CD4-positive, alpha-beta T cell (primary cell): Measurements from ENCODE around the gene NPAS3. TPM values are rescaled to one million over a fixed set of nuclear protein-coding genes. Genes with fewer than 3 reads are reported as not detected.

Source experiments
- ATAC-seq: fragments of 200-7000 bp; cut with Tn5 transposase; one replicate; pipeline ENCODE4 v1.10.0; 2022; ENCODE audit warnings: mild to moderate bottlenecking; ENCODE audit not compliant: poor library complexity
- CTCF ChIA-PET: fragments of 350-600 bp; sonication (Branson Sonifier 250); formaldehyde crosslinking; loops from one replicate; lab custom pipeline; 2021; ENCODE audit warnings: antibody characterized with exemption, inconsistent platforms; lab: Charles Lee
- POLR2A ChIA-PET: fragments of 350-600 bp; sonication (Branson Sonifier 250); formaldehyde crosslinking; loops from one replicate; lab custom pipeline; 2021; ENCODE audit warnings: antibody characterized with exemption, inconsistent platforms; lab: Charles Lee
- DNase-seq, 14 experiments: peaks; one replicate each; pipeline ENCODE4 v3.0.0-alpha.2; 2013 to 2020; ENCODE audit warnings: mixed read lengths in 2 of 14
- H3K27ac ChIP-seq, 2 donors: one replicate each; pipeline versions ENCODE4 v1.5.1 to v1.7.0; 2013; ENCODE audit warnings: low read length in 2 of 2, low read depth in 1 of 2, mild to moderate bottlenecking in 1 of 2
- H3K27me3 ChIP-seq, 2 experiments: 1 replicate in 1 of 2; 2 replicates in 1 of 2; pipeline versions ENCODE4 v1.6.1 to v1.7.0; 2013; ENCODE audit warnings: low read length in 2 of 2, control low read depth in 1 of 2, mild to moderate bottlenecking in 1 of 2, moderate library complexity in 1 of 2; ENCODE audit not compliant: insufficient read depth in 2 of 2, control insufficient read depth in 1 of 2
- H3K36me3 ChIP-seq: one replicate; pipeline ENCODE4 v1.6.1; 2013; ENCODE audit warnings: low read length, control low read depth; ENCODE audit not compliant: insufficient read depth
- H3K4me1 ChIP-seq: one replicate; pipeline ENCODE4 v1.6.1; 2013; ENCODE audit warnings: low read length, control low read depth; ENCODE audit not compliant: insufficient read depth
- H3K4me3 ChIP-seq: one replicate; pipeline ENCODE4 v1.5.1; 2013; ENCODE audit warnings: mild to moderate bottlenecking, low read length, moderate library complexity
- H3K9me3 ChIP-seq, 2 experiments: 1 replicate in 1 of 2; 2 replicates in 1 of 2; pipeline versions ENCODE4 v1.6.1 to v1.7.0; 2013; ENCODE audit warnings: low read length in 2 of 2, mild to moderate bottlenecking in 2 of 2, control low read depth in 1 of 2, moderate library complexity in 1 of 2; ENCODE audit not compliant: control insufficient read depth in 1 of 2, insufficient read depth in 1 of 2
- H3K27ac Mint-ChIP-seq: one replicate; pipeline ENCODE4 v1.8.0; 2020; ENCODE audit warnings: mixed read lengths
- H3K27me3 Mint-ChIP-seq: one replicate; pipeline ENCODE4 v1.8.0; 2021; ENCODE audit warnings: mixed read lengths
- H3K36me3 Mint-ChIP-seq: one replicate; pipeline ENCODE4 v1.8.0; 2021; ENCODE audit warnings: low read depth, mixed read lengths
- H3K4me1 Mint-ChIP-seq: one replicate; pipeline ENCODE4 v1.8.0; 2021; ENCODE audit warnings: low read depth, mixed read lengths
- H3K4me3 Mint-ChIP-seq: one replicate; pipeline ENCODE4 v1.8.0; 2020; ENCODE audit warnings: mild to moderate bottlenecking, mixed read lengths
- H3K9me3 Mint-ChIP-seq: one replicate; pipeline ENCODE4 v1.8.0; 2020; ENCODE audit warnings: mixed read lengths
- intact Hi-C, 2 experiments: fragments of 100-400 bp; cut with DNase I in 1 of 2; cut with micrococcal nuclease in 1 of 2; formaldehyde crosslinking; loops; one replicate each; pipeline versions ENCODE4 v1.15.1 to v1.9.0; 2023 to 2025; cut with DNase I, micrococcal nuclease
- total RNA-seq, 174 experiments: library from RNA in 2 of 174; stranded (reverse) in 2 of 174; gene quantifications; one replicate each; pipeline ENCODE4 v1.2.3 and lab custom pipeline; 2021 to 2026
- TF ChIP-seq, protein P1 (sequence below): fragments of 200-600 bp; IDR thresholded peaks from one replicate; pipeline ENCODE4 v1.8.0; 2022; ENCODE audit warnings: antibody characterized with exemption, mild to moderate bottlenecking

Gene NPAS3
- total RNA-seq, 2 experiments from 2014 or later, result not detected

DNA sequence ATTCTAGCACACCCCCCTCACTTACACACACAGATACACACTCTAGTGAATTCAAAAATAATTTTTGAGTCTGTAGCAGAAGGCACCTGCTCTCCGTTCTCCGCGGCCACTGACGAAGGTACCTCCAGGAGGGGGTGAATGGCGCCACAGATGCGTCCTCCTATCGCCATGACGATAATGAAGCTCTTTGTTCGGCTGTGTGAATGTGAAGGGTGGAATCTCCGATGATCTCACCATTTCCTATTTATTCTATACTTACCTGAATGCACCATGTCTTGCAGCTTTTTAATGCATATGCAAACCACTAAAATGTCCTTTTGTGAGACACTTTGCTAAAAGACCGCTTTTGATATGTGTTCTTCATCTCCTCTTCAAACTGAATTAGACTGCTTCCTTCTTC lies 849.5 kb downstream of the NPAS3 start:
- no peak overlapping the region for H3K4me3 ChIP-seq
- no peaks in the 10 kb centered on the region for H3K9me3 ChIP-seq
- POLR2A ChIA-PET, result no interaction called here
- Mint-ChIP-seq H3K4me3 (no peak overlapping the region), H3K9me3 (no peaks in the 10 kb centered on the region), H3K36me3 (no peaks in the 10 kb centered on the region), H3K27me3 (peaks cover 34% of the 10 kb centered on the region), H3K27ac (no peak overlapping the region), H3K4me1 (peaks cover 20% of the 10 kb centered on the region)
- H3K36me3 ChIP-seq, result no peaks in the 10 kb centered on the region
- peaks cover 0 to 5% of the 10 kb centered on the region in 2 experiments for H3K27me3 ChIP-seq
- DNase-seq (no peak), ATAC-seq (no peak)
- CTCF ChIA-PET, result no interaction called here
- intact Hi-C loops, result no loop called here
- TF ChIP-seq, protein P1, sequence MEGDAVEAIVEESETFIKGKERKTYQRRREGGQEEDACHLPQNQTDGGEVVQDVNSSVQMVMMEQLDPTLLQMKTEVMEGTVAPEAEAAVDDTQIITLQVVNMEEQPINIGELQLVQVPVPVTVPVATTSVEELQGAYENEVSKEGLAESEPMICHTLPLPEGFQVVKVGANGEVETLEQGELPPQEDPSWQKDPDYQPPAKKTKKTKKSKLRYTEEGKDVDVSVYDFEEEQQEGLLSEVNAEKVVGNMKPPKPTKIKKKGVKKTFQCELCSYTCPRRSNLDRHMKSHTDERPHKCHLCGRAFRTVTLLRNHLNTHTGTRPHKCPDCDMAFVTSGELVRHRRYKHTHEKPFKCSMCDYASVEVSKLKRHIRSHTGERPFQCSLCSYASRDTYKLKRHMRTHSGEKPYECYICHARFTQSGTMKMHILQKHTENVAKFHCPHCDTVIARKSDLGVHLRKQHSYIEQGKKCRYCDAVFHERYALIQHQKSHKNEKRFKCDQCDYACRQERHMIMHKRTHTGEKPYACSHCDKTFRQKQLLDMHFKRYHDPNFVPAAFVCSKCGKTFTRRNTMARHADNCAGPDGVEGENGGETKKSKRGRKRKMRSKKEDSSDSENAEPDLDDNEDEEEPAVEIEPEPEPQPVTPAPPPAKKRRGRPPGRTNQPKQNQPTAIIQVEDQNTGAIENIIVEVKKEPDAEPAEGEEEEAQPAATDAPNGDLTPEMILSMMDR, result no peak
- H3K4me1 ChIP-seq, result peaks cover 6% of the 10 kb centered on the region
- H3K27ac ChIP-seq, result no peak overlapping the region

DNA sequence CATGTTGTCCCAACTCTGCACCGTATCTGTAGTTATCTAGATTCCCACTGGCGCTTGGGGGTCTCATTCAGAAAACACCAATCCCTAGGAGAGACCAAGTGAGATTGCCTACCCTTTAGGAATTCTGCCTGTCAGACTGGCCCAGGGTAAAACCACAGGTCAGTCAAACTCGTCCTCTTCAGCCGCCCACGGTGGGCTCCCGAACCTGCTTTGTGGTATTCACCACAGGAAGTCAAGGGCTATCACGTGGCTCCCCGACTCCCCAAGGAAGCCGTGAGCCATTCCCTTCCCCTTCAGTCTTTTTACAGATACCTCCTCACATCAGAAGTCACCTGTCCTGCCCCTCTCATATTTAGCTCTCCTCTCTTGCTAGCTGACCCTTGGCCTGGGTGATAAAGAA lies 852.3 kb downstream of the NPAS3 start:
- H3K27ac ChIP-seq, result no peak overlapping the region
- no peaks in the 10 kb centered on the region for H3K36me3 ChIP-seq
- ChIA-PET POLR2A (no interaction called here), CTCF (no interaction called here)
- Mint-ChIP-seq H3K27me3 (peaks cover 56% of the 10 kb centered on the region), H3K9me3 (no peaks in the 10 kb centered on the region), H3K27ac (no peak overlapping the region), H3K4me1 (peaks cover 20% of the 10 kb centered on the region), H3K36me3 (no peaks in the 10 kb centered on the region), H3K4me3 (no peak overlapping the region)
- TF ChIP-seq, protein P1, result no peak
- no peaks in the 10 kb centered on the region for H3K9me3 ChIP-seq
- H3K4me3 ChIP-seq, result no peak overlapping the region
- DNase-seq (no peak), ATAC-seq (no peak)
- intact Hi-C loops, result no loop called here
- H3K27me3 ChIP-seq, result peaks cover 3 to 5% of the 10 kb centered on the region in 2 experiments
- H3K4me1 ChIP-seq, result peaks cover 6% of the 10 kb centered on the region

DNA sequence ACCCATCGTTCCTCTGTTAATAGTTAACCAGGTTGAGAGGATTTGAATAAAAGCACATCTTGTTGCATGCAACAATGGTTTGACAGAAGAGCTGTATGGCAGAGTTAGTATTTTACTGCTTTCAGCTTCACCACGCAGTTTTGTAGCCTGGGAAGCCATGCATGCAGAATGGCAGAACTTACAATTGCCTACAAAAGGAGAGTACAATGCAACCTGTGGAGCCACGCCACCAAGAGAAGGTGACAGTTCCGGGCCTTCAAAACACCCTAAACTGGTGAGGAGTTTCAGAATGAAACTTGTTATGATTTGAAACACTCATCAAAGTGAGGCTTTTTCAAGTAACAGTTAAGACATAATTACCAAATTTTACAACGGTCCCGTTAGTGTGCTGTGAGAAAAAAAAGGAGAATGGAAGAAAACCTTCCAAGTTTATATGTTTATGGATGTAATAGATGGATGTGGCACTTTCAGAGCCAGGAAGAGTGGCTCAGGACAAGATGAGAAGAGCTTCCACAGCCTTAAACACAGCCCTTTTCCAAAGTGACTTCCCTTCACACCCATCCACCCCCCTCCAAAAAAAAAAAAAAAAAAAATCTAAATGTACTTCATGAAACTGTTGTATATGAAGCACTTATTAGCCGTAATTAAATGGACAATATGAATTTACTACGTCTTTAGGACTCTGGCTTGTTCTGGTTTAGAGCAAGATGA lies 853.5 kb downstream of the NPAS3 start:
- H3K36me3 Mint-ChIP-seq, result no peaks in the 10 kb centered on the region
- H3K4me1 ChIP-seq, result peaks cover 6% of the 10 kb centered on the region
- ATAC-seq, result no peak
- no peaks in the 10 kb centered on the region for H3K9me3 ChIP-seq
- no peak overlapping the region for H3K27ac ChIP-seq
- POLR2A ChIA-PET, result no interaction called here
- TF ChIP-seq, protein P1, result no peak
- no peaks in the 10 kb centered on the region for H3K36me3 ChIP-seq
- H3K9me3 Mint-ChIP-seq, result no peaks in the 10 kb centered on the region
- CTCF ChIA-PET, result interaction anchor here (0.9 to 1.8 kb wide), 7 partner anchors 8 to 324 kb away, joined by 3 to 7 read pairs (median 4); no protein-coding TSS in a partner anchor
- intact Hi-C loops, result loop anchor here (1.0 to 2.0 kb wide), 2 partner anchors 1215 to 1216 kb away; no protein-coding TSS in a partner anchor
- peaks cover 57% of the 10 kb centered on the region for H3K27me3 Mint-ChIP-seq
- H3K27ac Mint-ChIP-seq, result no peak overlapping the region
- DNase-seq, result no peak
- no peak overlapping the region for H3K4me3 Mint-ChIP-seq
- H3K27me3 ChIP-seq, result peaks cover 5% of the 10 kb centered on the region in 2 experiments
- H3K4me3 ChIP-seq, result no peak overlapping the region
- peaks cover 20% of the 10 kb centered on the region for H3K4me1 Mint-ChIP-seq
